GM21786 (cell line): ENCODE data around the gene SRP72.
A peak's percentile ranks its signal among the peaks of the same experiment; 100 is the strongest.

ENCODE experiments used
- ATAC-seq: cut with Tn5 transposase; IDR thresholded peaks from one replicate; pipeline ENCODE4 v1.9.1; 2021; ENCODE audit not compliant: unreplicated experiment

SRP72 gene

DNA sequence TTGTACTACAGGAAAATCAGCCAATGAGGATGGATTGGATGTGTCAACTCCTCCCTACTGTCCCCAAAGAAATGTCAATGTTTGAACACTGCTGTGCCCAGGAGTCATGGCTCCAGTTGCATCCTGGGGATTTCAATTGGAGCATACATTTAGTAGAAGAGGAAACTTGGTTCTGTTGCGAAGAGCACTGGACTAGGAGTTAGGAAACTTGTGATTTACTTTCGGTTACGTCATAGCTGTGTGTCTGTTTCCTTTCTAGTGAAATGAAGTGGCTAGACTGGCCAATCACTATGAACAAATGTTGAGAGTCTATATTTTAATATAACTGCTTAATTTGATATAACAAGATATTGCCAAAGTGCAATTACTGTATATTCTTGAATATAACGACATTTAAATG, 73.4 kb downstream of the SRP72 start:
- no peak for ATAC-seq

DNA sequence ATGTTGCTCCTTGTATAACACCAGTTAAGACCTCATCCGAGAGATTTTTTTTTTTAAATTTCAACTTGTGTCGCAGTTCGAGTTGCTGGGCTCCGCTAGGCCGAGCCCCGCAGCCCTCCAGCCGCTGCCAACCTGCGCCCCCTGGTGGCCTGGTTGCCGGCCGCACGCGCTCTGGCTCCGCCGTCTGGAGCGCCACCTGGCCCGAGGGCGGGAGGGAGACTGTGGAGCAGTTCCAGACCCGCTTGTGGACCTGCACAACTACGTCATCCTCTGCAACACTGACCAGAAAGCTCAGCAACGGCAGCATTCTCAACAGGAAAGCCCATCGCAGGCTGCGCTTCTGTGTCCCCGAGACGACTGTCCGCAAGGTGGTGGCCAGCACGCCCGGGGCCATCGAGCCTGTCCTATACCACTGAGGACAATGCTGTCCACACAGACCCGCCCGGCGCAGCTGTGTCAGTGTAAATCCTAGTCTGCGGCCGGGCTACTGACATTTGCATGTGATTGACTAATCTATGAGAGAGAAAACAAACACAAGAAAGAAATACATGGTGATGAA, 77.2 kb downstream of the SRP72 start:
- ATAC-seq: peak; percentile 94

DNA sequence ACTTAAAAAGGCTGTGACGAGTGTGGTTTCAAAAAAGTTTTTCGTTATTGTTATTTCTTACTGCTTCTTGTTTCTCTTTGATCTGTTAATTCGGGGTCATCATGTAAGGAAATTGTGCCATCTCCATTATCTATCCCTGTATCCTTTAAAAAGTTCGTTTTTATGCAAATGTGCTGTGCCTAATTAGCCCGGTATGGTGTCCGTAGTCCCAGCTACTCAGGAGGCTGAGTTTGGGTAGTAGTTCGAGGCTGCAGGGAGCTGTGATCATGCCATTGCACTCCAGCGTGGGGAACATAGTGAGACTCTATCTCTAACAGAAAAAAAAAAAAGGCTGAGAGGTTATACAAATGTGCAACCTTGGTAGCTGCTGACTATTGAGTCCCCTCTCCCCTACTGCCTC, 83.2 kb downstream of the SRP72 start:
- no peak for ATAC-seq

DNA sequence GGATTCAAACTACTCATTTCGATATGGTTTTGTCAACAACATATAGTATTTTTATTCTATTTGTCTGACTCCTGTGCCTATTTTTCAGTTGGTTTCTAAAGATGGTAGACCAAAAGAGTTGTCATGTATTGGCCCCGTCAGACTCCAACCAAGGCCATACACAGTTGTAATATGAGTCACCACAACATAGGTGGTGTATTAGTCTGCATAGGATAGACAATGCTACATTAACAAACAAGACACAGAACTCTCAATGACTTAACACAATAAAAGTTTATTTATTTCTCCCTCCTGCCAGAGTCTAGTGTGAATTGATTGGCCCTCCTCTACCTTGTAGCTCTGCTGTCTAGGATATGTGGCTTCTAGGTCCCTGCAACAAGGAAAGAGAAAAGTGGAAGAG, 84.1 kb downstream of the SRP72 start:
- no peak for ATAC-seq

DNA sequence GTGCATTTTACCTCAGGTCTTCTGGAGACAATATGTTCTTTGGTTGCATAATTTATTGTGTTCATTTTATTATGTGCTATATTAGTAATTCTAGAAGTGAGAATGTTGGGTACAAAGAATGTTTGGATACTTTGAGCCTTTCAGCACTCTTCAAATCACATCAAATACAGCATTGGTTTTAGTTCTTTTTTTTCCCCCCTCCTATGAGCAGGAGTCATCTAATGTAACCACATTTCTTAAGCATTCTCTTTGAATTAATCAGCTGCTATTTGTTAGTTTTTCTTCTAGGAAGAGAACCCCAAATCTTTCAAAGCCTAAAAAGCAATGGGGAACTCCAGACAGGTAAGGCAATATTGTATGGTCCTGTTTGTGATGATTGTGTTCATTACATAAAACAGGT, 84.9 kb downstream of the SRP72 start:
- ATAC-seq: no peak
